ENCODE data around the gene TEX13B. TPM values are rescaled to one million over a fixed set of nuclear protein-coding genes. Genes with fewer than 3 reads are reported as not detected.

Gene TEX13B, protein sequence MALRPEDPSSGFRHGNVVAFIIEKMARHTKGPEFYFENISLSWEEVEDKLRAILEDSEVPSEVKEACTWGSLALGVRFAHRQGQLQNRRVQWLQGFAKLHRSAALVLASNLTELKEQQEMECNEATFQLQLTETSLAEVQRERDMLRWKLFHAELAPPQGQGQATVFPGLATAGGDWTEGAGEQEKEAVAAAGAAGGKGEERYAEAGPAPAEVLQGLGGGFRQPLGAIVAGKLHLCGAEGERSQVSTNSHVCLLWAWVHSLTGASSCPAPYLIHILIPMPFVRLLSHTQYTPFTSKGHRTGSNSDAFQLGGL
- not detected for total RNA-seq

GRCh38 chrX:107982356-107982755 is at the start of gene TEX13B:
Gene TEX13B (minus strand): TSS chrX:107982370. CDS start chrX:107982127, 243 bp downstream.
- no peaks in the 10 kb centered on the region for H3K27me3 ChIP-seq (ENCODE audit: insufficient read depth, low read length)
- H3K4me3 ChIP-seq (ENCODE audit: low read length): no peak within 1 kb of the TSS
- no peaks in the 10 kb centered on the region for H3K9me3 ChIP-seq (ENCODE audit: low read depth, low read length)
- no peaks in the 10 kb centered on the region for H3K4me1 ChIP-seq (ENCODE audit: insufficient read depth, low read length)

DNA sequence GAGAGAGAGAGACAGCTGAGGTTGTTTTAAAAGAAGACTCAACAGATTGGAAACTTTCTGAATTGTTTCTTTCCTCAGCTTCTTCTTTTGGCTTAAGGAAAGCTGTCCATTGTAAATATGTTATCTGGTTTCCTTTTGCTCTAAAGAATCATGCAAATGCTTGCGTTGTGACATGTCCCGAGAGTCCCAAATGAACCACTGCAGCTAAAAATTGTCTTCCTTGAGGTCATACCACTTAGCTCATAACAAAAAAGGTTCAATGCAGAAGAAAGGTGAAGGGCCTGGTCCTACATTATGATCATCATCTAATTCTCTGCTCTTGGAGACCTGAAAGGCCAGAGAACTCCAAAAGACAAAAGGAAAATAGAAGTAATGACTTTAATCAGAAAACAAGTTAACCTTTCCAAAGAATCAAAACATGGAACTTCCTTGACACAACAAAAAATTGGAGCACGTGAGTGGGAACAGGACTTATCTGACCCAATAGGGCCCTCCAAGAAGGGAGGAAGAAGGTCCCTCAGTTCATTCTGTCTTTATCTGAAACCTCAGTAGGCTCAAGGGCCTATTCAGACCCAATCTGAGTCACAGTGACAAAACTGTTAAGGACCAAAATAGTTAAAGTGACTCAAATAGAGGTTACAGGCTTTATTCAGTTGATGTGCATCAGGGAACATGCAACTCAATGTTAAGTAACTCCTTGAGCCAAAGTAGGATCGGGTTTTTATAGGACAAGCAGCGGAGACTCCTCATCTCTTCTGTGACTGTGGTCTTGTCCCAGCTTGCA is 48.0 kb upstream of the TEX13B start:
- Histone ChIP-seq H3K9me3 (ENCODE audit: low read depth, low read length) (no peaks in the 10 kb centered on the region), H3K27me3 (ENCODE audit: insufficient read depth, low read length) (no peaks in the 10 kb centered on the region), H3K4me1 (ENCODE audit: insufficient read depth, low read length) (no peaks in the 10 kb centered on the region), H3K4me3 (ENCODE audit: low read length) (no peak overlapping the region)

DNA sequence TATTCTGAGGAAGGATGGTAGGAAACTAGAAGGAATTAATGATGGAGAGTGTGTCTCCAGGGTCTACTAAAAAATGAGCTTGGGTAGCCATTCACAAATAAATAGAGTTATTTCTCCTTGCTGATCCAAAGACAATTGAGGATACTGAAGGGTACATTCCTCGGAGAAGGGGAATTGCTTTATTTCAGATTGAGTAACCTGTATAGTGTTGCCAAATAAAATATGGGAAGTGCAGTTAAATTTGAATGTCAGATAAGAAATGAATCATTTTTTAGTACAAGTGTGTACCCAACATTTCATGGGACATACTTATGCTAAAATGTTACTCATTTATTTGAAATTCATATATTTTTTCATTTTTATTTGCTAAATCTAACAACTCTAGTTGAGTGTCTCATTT is 46.7 kb upstream of the TEX13B start:
- H3K4me3 ChIP-seq (ENCODE audit: low read length): no peak overlapping the region
- no peaks in the 10 kb centered on the region for H3K4me1 ChIP-seq (ENCODE audit: insufficient read depth, low read length)
- no peaks in the 10 kb centered on the region for H3K27me3 ChIP-seq (ENCODE audit: insufficient read depth, low read length)
- H3K9me3 ChIP-seq (ENCODE audit: low read depth, low read length): no peaks in the 10 kb centered on the region

GRCh38 chrX:108025954-108026600 is 43.9 kb upstream of the TEX13B start:
- Histone ChIP-seq H3K9me3 (ENCODE audit: low read depth, low read length) (no peaks in the 10 kb centered on the region), H3K27me3 (ENCODE audit: insufficient read depth, low read length) (no peaks in the 10 kb centered on the region), H3K4me3 (ENCODE audit: low read length) (no peak overlapping the region)

GRCh38 chrX:108025376-108025775 is 43.2 kb upstream of the TEX13B start:
- H3K9me3 ChIP-seq (ENCODE audit: low read depth, low read length): no peaks in the 10 kb centered on the region
- H3K4me1 ChIP-seq (ENCODE audit: insufficient read depth, low read length): no peaks in the 10 kb centered on the region
- H3K4me3 ChIP-seq (ENCODE audit: low read length): no peak overlapping the region
- no peaks in the 10 kb centered on the region for H3K27me3 ChIP-seq (ENCODE audit: insufficient read depth, low read length)

More at GRCh38 chrX:108025954-108026600, 43.9 kb upstream of the TEX13B start:
- no peaks in the 10 kb centered on the region for H3K4me1 ChIP-seq (ENCODE audit: insufficient read depth, low read length)

DNA sequence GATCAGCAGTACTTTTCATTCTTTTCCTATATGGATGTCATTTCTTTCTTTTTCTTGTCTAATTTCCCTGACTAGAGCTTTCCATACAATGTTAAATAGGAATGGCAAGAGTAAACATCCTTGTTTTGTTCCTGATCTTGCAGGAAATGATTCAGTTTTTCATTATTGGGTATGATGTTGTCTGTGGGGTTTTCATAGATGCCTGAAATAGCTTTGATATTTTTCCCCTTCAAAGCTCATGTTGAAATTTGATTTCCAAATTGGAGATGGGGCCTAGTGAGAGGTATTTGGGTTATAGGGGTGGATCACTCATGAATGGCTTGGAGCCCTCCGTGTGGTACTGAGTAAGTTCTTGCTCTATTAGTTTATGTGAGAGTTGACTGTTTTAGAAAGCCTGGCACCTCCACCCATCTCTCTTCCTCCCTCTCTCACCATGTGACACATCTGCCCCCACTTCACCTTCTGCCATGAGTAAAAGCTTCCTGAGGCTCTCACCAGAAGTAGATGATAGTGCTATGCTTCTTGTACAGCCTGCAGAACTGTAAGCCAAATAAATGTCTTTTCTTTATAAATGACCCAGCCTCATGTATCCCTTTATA is 40.4 kb upstream of the TEX13B start:
- Histone ChIP-seq H3K4me3 (ENCODE audit: low read length) (no peak overlapping the region), H3K27me3 (ENCODE audit: insufficient read depth, low read length) (no peaks in the 10 kb centered on the region), H3K9me3 (ENCODE audit: low read depth, low read length) (no peaks in the 10 kb centered on the region), H3K4me1 (ENCODE audit: insufficient read depth, low read length) (peaks cover 6% of the 10 kb centered on the region)

- H3K4me3 ChIP-seq (ENCODE audit: low read length): no peak overlapping the region
- H3K9me3 ChIP-seq (ENCODE audit: low read depth, low read length): no peaks in the 10 kb centered on the region
- H3K4me1 ChIP-seq (ENCODE audit: insufficient read depth, low read length): peaks cover 6% of the 10 kb centered on the region
- no peaks in the 10 kb centered on the region for H3K27me3 ChIP-seq (ENCODE audit: insufficient read depth, low read length)
Observed at GRCh38 chrX:108020631-108021030, 38.5 kb upstream of the TEX13B start.

DNA sequence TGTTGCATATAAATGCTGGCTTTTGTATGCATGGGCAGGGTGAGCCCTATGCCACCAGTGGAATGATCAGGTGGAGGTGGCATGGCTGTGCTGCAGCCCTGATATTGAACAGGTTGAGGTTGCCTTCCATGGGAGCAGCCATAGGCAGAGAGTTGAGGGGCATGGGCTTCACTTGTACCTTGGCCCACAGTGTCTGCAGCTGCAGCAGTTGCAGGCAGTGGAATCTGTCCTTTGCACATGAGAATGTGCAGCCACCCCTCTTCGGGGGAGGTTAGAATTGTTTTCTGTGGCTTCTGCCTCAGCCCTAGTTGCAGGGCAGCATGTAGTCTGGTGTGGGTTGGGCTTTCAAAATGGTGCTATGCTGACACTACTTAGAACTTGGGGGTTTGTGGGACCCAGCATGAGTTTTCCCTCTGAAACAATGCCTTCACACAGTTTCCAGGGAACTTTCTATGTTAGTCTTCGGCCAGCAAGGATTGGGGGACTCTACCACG is 37.3 kb upstream of the TEX13B start:
- Histone ChIP-seq H3K27me3 (ENCODE audit: insufficient read depth, low read length) (no peaks in the 10 kb centered on the region), H3K9me3 (ENCODE audit: low read depth, low read length) (no peaks in the 10 kb centered on the region), H3K4me3 (ENCODE audit: low read length) (peak overlapping the region; percentile 4), H3K4me1 (ENCODE audit: insufficient read depth, low read length) (peaks cover 6% of the 10 kb centered on the region)

DNA sequence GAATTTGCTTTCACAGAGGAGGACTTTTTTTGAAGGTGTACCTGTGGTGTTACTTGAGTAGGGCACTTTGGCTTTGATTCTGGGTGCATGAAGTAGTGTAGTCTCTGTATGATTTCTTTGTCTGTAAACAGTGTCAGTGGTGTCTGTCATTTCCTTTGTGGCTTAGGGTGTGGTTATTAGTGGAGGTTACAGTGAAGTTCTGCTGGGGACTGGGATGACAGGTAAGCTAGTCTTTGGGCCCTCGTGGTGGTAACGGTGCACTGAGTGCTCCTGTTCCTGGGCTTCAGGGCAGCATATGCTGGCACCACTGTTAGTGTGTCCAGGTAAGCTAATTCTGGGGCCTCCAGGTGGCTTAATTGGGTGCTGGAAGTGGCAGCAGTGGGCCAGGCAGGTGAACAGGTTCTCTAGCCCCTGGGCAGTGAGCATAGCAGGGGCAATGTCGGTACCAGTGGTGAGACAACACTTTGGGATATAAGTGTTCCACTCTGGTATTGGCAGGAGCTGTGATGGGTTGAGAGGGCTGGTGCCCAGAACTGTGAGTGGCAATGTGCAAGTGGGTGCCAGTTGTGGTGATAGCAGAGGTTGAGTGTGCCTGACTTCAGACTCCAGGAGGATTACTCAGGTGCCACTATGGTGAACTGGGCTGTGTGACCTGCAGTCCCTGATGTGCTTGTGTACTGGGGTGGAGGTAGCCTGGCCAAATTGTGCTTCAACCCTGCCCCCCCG is 36.6 kb upstream of the TEX13B start:
- Histone ChIP-seq H3K27me3 (ENCODE audit: insufficient read depth, low read length) (no peaks in the 10 kb centered on the region), H3K9me3 (ENCODE audit: low read depth, low read length) (no peaks in the 10 kb centered on the region), H3K4me1 (ENCODE audit: insufficient read depth, low read length) (peaks cover 6% of the 10 kb centered on the region), H3K4me3 (ENCODE audit: low read length) (peak overlapping the region; percentile 16)

DNA sequence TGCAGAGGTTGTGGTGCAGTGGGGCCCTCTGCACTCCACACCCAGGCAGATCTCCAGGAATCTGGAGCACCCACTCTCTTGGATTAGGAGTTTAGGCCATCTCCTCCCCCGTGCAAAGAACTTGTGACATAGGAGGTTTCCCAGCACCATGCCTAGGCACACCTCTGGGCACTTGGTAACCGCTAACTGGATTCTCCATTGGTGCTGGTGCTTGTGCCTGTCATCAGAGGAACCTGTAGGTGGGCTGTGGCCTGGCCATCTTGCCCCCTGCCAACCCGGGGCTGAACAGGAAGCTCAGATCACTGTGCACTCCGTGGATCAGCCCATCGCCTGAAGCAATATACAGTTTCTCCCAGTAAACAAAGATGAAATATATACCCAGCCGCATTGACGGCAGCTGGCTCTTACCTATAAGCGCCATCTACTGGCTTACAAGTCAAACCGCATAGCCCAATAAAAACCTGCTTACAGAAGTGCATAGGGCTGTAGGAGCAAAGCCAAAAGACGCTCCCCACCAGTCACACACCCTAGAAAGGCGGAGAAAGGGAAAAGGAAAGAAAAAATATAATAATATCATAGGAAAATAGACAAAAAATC is 19.1 kb upstream of the TEX13B start:
- H3K27me3 ChIP-seq (ENCODE audit: insufficient read depth, low read length): no peaks in the 10 kb centered on the region
- no peaks in the 10 kb centered on the region for H3K9me3 ChIP-seq (ENCODE audit: low read depth, low read length)
- H3K4me1 ChIP-seq (ENCODE audit: insufficient read depth, low read length): no peaks in the 10 kb centered on the region
- no peak overlapping the region for H3K4me3 ChIP-seq (ENCODE audit: low read length)

DNA sequence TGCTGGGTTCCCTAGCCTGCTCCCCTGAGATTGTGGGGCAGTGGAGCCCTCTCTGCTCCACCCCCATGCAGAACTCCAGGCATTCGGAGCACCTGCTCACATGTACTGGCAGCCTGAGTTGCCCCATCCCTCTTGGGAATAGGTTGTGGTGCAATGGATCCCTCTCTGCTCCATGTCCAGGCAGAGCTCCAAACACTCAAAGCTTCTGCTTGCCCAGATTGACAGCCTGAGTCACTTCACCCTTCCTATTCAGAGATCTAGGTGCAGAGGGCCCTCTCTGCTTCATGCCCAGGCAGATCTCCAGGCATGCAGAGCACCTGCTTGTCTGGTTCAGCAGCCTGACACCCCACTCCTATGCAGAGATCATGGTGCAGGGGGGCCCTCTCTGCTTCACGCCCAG is 18.6 kb upstream of the TEX13B start:
- Histone ChIP-seq H3K9me3 (ENCODE audit: low read depth, low read length) (no peaks in the 10 kb centered on the region), H3K4me3 (ENCODE audit: low read length) (no peak overlapping the region), H3K27me3 (ENCODE audit: insufficient read depth, low read length) (no peaks in the 10 kb centered on the region)

GRCh38 chrX:107996124-107996523 is 14.0 kb upstream of the TEX13B start:
- Histone ChIP-seq H3K9me3 (ENCODE audit: low read depth, low read length) (no peaks in the 10 kb centered on the region), H3K27me3 (ENCODE audit: insufficient read depth, low read length) (no peaks in the 10 kb centered on the region), H3K4me3 (ENCODE audit: low read length) (no peak overlapping the region), H3K4me1 (ENCODE audit: insufficient read depth, low read length) (no peaks in the 10 kb centered on the region)

More for the DNA sequence above, 18.6 kb upstream of the TEX13B start:
- H3K4me1 ChIP-seq (ENCODE audit: insufficient read depth, low read length): no peaks in the 10 kb centered on the region

GRCh38 chrX:107985033-107985432 is 2.9 kb upstream of the TEX13B start:
- Histone ChIP-seq H3K4me1 (ENCODE audit: insufficient read depth, low read length) (no peaks in the 10 kb centered on the region), H3K4me3 (ENCODE audit: low read length) (no peak overlapping the region), H3K9me3 (ENCODE audit: low read depth, low read length) (no peaks in the 10 kb centered on the region), H3K27me3 (ENCODE audit: insufficient read depth, low read length) (no peaks in the 10 kb centered on the region)

- no peaks in the 10 kb centered on the region for H3K27me3 ChIP-seq (ENCODE audit: insufficient read depth, low read length)
- H3K4me1 ChIP-seq (ENCODE audit: insufficient read depth, low read length): no peaks in the 10 kb centered on the region
- no peak overlapping the region for H3K4me3 ChIP-seq (ENCODE audit: low read length)
- no peaks in the 10 kb centered on the region for H3K9me3 ChIP-seq (ENCODE audit: low read depth, low read length)
Observed at GRCh38 chrX:107979534-107979933, 2.6 kb downstream of the TEX13B start.
